Right cardiac atrium (tissue), 5 donors: Measurements from ENCODE around the gene TMEM181. TPM values are rescaled to one million over a fixed set of nuclear protein-coding genes. Genes with fewer than 3 reads are reported as not detected.
A peak's percentile ranks its signal among the peaks of the same experiment; 100 is the strongest.

Experiments used
- ATAC-seq, 2 donors: fragments of 200-7000 bp; cut with Tn5 transposase; one replicate each; pipeline versions ENCODE4 v1.8.0 to v1.9.1; 2020; ENCODE audit warnings: moderate library complexity in 2 of 2, mild to moderate bottlenecking in 1 of 2
- DNase-seq, 3 donors: peaks; one replicate each; pipeline ENCODE4 v3.0.0-alpha.2; 2020
- H3K27ac ChIP-seq: one replicate; pipeline ENCODE4 v1.5.1; 2013; ENCODE audit warnings: mild to moderate bottlenecking, low read length, control low read depth, moderate library complexity
- H3K27me3 ChIP-seq: one replicate; pipeline ENCODE4 v1.6.1; 2013; ENCODE audit not compliant: control insufficient read depth, insufficient read depth
- H3K4me1 ChIP-seq: one replicate; pipeline ENCODE4 v1.6.1; 2013; ENCODE audit warnings: low read length; ENCODE audit not compliant: control insufficient read depth, insufficient read depth
- H3K4me3 ChIP-seq: one replicate; pipeline ENCODE4 v1.5.1; 2013; ENCODE audit warnings: low read length, control low read depth
- H3K9me3 ChIP-seq: one replicate; pipeline ENCODE4 v1.6.1; 2013; ENCODE audit warnings: low read length; ENCODE audit not compliant: control insufficient read depth
- WGBS: extraction: QIAGEN DNeasy Blood & Tissue Kit; methylation state at CpG from one replicate; pipeline ENCODE4 v1.1.7; 2013; 5-methylcytosine and 5-hydroxymethylcytosine counted together
- intact Hi-C, 4 donors: fragments of 100-400 bp; cut with DNase I; formaldehyde crosslinking; loops; one replicate each; pipeline versions ENCODE4 v1.11.0 to v1.14.0; 2022 to 2023
- polyA plus RNA-seq: library from polyadenylated mRNA; stranded (reverse); fragments of 200-250 nt; gene quantifications from one replicate; pipeline ENCODE4 v1.2.3, GENCODE V29; 2013
- total RNA-seq, 4 donors: library from RNA; stranded (reverse); fragmentation: NEBNext Ultra II Directional; extraction: Animal tissue kit (Norgen Biotek cat#: 25700); gene quantifications; one replicate each; pipeline ENCODE4 v1.2.1, GENCODE V29; 2021
- donor health status: healthy with polysubstance abuse.
- donor health status: DM: no; HTN: yes; CAD: no.
- donor health status: DM: no; HTN: no; CAD: no.
- donor health status: DM: no; HTN: yes; CAD: no; lungs with severe emphysema.
- donor health status: DM: yes; HTN: yes; CAD: no.

TMEM181 gene
- total and polyA plus RNA-seq, 5 donors = 7.4 to 24.5 (median 16.9) TPM

GRCh38 chr6:158565122-158565429 is 5.2 kb downstream of the TMEM181 start:
- Histone ChIP-seq H3K9me3 (no peaks in the 10 kb centered on the region), H3K4me3 (no peak overlapping the region), H3K27me3 (no peaks in the 10 kb centered on the region), H3K4me1 (peaks cover 6% of the 10 kb centered on the region), H3K27ac (no peak overlapping the region)
- DNase-seq = no peak
- no peak for ATAC-seq
- intact Hi-C loops = no loop called here
- 89% methylated on average over 9 of the region's 9 CpGs for WGBS

DNA sequence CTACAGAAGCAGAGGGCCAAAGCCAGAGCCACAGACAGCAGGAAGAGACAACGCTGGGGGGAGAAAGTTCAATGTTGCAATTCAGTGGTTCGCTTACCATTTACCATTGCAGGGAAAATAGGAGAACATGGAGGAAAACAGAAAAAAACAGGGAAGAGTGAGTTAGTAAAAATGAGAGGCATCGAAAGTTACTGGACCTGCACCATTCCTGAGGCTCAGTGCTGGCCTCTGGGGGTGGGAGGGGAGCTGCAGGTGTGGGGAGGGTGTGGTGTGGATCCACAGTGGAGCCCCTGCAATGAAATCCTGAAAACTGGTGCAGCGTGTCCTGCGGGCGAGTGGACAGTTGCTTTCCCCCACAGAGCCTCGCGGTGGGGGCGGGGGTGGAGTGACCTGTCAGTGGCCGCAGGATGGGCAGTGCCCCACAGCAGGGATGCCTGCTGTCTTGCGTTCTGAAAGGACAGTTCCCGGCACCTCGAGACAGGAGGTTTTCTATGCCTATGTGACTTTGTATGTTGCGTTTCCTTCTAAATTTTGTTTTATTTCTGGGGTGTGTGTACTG is 5.7 kb downstream of the TMEM181 start:
- intact Hi-C loops = no loop called here

DNA sequence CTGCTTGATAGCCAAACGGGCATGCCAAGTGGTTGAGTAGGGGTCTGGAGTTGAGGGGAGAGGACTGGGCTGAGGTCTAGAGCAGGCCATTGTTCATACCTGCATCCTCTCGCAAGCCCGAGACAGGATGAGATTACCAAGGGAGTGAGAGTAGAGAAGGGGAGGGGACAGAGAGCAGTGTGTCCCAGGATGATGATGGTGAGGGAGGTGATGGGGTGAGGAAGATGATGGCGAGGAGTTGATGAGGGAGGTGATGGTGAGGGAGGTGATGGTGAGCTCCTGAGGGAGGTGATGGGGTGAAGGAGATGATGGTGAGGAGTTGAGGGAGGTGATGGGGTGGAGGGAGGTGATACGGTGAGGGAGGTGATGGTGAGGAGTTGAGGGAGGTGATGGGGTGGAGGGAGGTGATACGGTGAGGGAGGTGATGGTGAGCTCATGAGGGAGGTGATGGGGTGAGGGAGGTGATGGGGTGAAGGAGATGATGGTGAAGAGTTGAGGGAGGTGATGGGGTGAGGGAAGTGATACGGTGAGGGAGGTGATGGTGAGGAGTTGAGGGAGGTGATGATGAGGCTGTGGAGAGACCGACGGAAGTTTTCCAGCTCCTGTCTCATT is 6.4 kb downstream of the TMEM181 start:
- ATAC-seq (no peak), DNase-seq (no peak)
- intact Hi-C loops = no loop called here
- H3K4me1 ChIP-seq = peaks cover 2% of the 10 kb centered on the region
- H3K27me3 ChIP-seq = no peaks in the 10 kb centered on the region
- no peaks in the 10 kb centered on the region for H3K9me3 ChIP-seq
- no peak overlapping the region for H3K27ac ChIP-seq
- no peak overlapping the region for H3K4me3 ChIP-seq
- 94% methylated on average over 9 of the region's 9 CpGs for WGBS

More for the DNA sequence above, 5.7 kb downstream of the TMEM181 start:
- WGBS = 87% methylated on average over 14 of the region's 14 CpGs
- ATAC-seq (no peak), DNase-seq (no peak)
- peaks cover 6% of the 10 kb centered on the region for H3K4me1 ChIP-seq
- H3K4me3 ChIP-seq = no peak overlapping the region
- no peak overlapping the region for H3K27ac ChIP-seq
- H3K9me3 ChIP-seq = no peaks in the 10 kb centered on the region
- no peaks in the 10 kb centered on the region for H3K27me3 ChIP-seq

- H3K27ac ChIP-seq = no peak overlapping the region
These were observed 7.3 kb downstream of the TMEM181 start for GRCh38 chr6:158567152-158567551.

GRCh38 chr6:158567871-158568401 is 8.0 kb downstream of the TMEM181 start:
- Histone ChIP-seq H3K4me1 (no peaks in the 10 kb centered on the region), H3K9me3 (no peaks in the 10 kb centered on the region), H3K27ac (no peak overlapping the region), H3K27me3 (no peaks in the 10 kb centered on the region), H3K4me3 (no peak overlapping the region)
- ATAC-seq (no peak), DNase-seq (no peak)
- 79% methylated on average over 12 of the region's 12 CpGs for WGBS
- intact Hi-C loops = no loop called here

More at GRCh38 chr6:158567152-158567551, 7.3 kb downstream of the TMEM181 start:
- WGBS = 86% methylated on average over 10 of the region's 10 CpGs
- no peaks in the 10 kb centered on the region for H3K4me1 ChIP-seq
- no peak for DNase-seq
- no peaks in the 10 kb centered on the region for H3K27me3 ChIP-seq
- H3K9me3 ChIP-seq = no peaks in the 10 kb centered on the region
- ATAC-seq = no peak
- intact Hi-C loops = no loop called here
- no peak overlapping the region for H3K4me3 ChIP-seq

GRCh38 chr6:158568549-158568948 is 8.7 kb downstream of the TMEM181 start:
- intact Hi-C loops = no loop called here
- no peak overlapping the region for H3K4me3 ChIP-seq
- DNase-seq (no peak), ATAC-seq (no peak)
- no peaks in the 10 kb centered on the region for H3K9me3 ChIP-seq
- H3K27ac ChIP-seq = no peak overlapping the region
- no peaks in the 10 kb centered on the region for H3K27me3 ChIP-seq
- no peaks in the 10 kb centered on the region for H3K4me1 ChIP-seq
- WGBS = 94% methylated on average over 5 of the region's 5 CpGs

DNA sequence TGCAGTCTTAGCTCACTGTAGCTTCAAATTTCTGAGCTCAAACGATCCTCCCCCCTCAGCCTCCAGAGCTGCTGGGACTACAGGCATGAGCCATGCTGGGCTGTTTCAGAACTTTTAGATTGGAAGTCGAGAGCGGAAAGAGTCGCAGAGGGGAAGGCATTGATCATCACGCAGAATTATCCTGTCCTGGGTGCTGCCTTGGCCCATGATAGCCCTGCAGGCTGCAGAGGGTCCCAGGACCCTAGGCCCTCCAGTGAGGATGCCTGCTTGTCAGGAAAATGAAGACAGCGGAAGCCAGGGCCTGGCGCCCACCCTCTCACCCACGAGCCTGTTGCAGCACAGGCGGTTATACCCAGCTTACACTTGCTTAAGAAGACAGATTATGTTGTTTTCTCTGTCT is 9.1 kb downstream of the TMEM181 start:
- no peaks in the 10 kb centered on the region for H3K4me1 ChIP-seq
- intact Hi-C loops = no loop called here
- WGBS = 89% methylated on average over 9 of the region's 9 CpGs
- ATAC-seq (no peak), DNase-seq (no peak)
- no peak overlapping the region for H3K27ac ChIP-seq
- H3K27me3 ChIP-seq = no peaks in the 10 kb centered on the region
- no peaks in the 10 kb centered on the region for H3K9me3 ChIP-seq
- H3K4me3 ChIP-seq = no peak overlapping the region

GRCh38 chr6:158570681-158570962 is 10.7 kb downstream of the TMEM181 start:
- Histone ChIP-seq H3K4me3 (no peak overlapping the region), H3K9me3 (no peaks in the 10 kb centered on the region), H3K27ac (no peak overlapping the region), H3K27me3 (no peaks in the 10 kb centered on the region), H3K4me1 (no peaks in the 10 kb centered on the region)
- ATAC-seq (no peak), DNase-seq (no peak)
- 94% methylated on average over 3 of the region's 3 CpGs for WGBS
- intact Hi-C loops = no loop called here

GRCh38 chr6:158571826-158572652 is 12.1 kb downstream of the TMEM181 start:
- ATAC-seq = peak; percentile 41 to 43

GRCh38 chr6:158572653-158573541 is 13.0 kb downstream of the TMEM181 start:
- Histone ChIP-seq H3K4me1 (no peaks in the 10 kb centered on the region), H3K27me3 (no peaks in the 10 kb centered on the region), H3K4me3 (no peak overlapping the region), H3K9me3 (no peaks in the 10 kb centered on the region), H3K27ac (no peak overlapping the region)
- intact Hi-C loops = no loop called here
- no peak for DNase-seq
- 94% methylated on average over 28 of the region's 28 CpGs for WGBS
- no peak for ATAC-seq

More at GRCh38 chr6:158571826-158572652, 12.1 kb downstream of the TMEM181 start:
- no peak for DNase-seq
- Histone ChIP-seq H3K27ac (no peak overlapping the region), H3K4me1 (no peaks in the 10 kb centered on the region), H3K9me3 (no peaks in the 10 kb centered on the region), H3K27me3 (no peaks in the 10 kb centered on the region), H3K4me3 (no peak overlapping the region)
- intact Hi-C loops = no loop called here
- WGBS = 84% methylated on average over 26 of the region's 26 CpGs

GRCh38 chr6:158573542-158573931 is 13.6 kb downstream of the TMEM181 start:
- no peak for ATAC-seq
- H3K9me3 ChIP-seq = no peaks in the 10 kb centered on the region
- whole genome bisulfite sequencing = 86% methylated on average over 10 of the region's 10 CpGs
- H3K27me3 ChIP-seq = no peaks in the 10 kb centered on the region
- no peaks in the 10 kb centered on the region for H3K4me1 ChIP-seq
- H3K4me3 ChIP-seq = no peak overlapping the region
- H3K27ac ChIP-seq = no peak overlapping the region
- DNase-seq = no peak
- intact Hi-C loops = no loop called here
